GM12892 (cell line): ENCODE data around the gene COA6.

ENCODE experiments used
- POLR2A ChIP-seq: IDR thresholded peaks from 2 replicates; pipeline ENCODE4 v1.6.1; 2011; ENCODE audit warnings: low read depth, low read length, control low read depth
- POLR2AphosphoS5 ChIP-seq: IDR thresholded peaks from 2 replicates; pipeline ENCODE4 v1.6.1; 2011; ENCODE audit warnings: low read depth, low read length, control low read depth
- TAF1 ChIP-seq: IDR thresholded peaks from 2 replicates; pipeline ENCODE4 v1.6.1; 2011; ENCODE audit warnings: low read depth, mild to moderate bottlenecking, control low read depth, low read length, borderline replicate concordance

- no peak for TF ChIP-seq POLR2A
- TF ChIP-seq POLR2AphosphoS5: no peak
- TF ChIP-seq TAF1: no peak
Measured at GRCh38 chr1:234330843-234331215, 42.4 kb upstream of the COA6 start.
